ENCODE measurements around the gene OSBP2. TPM values are rescaled to one million over a fixed set of nuclear protein-coding genes. Genes with fewer than 3 reads are reported as not detected.

The OSBP2 gene
- total RNA-seq, 1 donor from 2014 or later: 11.1 TPM

GRCh38 chr22:30855677-30856518 lies 161.2 kb downstream of the OSBP2 start:
- no peak for DNase-seq (ENCODE audit: missing footprints)
- ATAC-seq: no peak
- intact Hi-C loops (cut with DNase I): no loop called here

- DNase-seq (ENCODE audit: missing footprints): no peak
- intact Hi-C loops (cut with DNase I): no loop called here
- no peak for ATAC-seq
Observed at GRCh38 chr22:30856741-30857502, 162.2 kb downstream of the OSBP2 start.

GRCh38 chr22:30857791-30858190 lies 163.1 kb downstream of the OSBP2 start:
- no peak for ATAC-seq
- no peak for DNase-seq (ENCODE audit: missing footprints)
- intact Hi-C loops (cut with DNase I): no loop called here

GRCh38 chr22:30858976-30859713 lies 164.5 kb downstream of the OSBP2 start:
- DNase-seq (ENCODE audit: missing footprints) (no peak), ATAC-seq (no peak)

GRCh38 chr22:30859714-30860095 lies 165.0 kb downstream of the OSBP2 start:
- no peak for ATAC-seq
- no peak for DNase-seq (ENCODE audit: missing footprints)
- intact Hi-C loops (cut with DNase I): no loop called here

More at GRCh38 chr22:30858976-30859713, 164.5 kb downstream of the OSBP2 start:
- intact Hi-C loops (cut with DNase I): no loop called here

- DNase-seq (ENCODE audit: missing footprints) (no peak), ATAC-seq (no peak)
- intact Hi-C loops (cut with DNase I): no loop called here
Observed at GRCh38 chr22:30860176-30861105, 165.8 kb downstream of the OSBP2 start.

- DNase-seq (ENCODE audit: missing footprints) (no peak), ATAC-seq (no peak)
- intact Hi-C loops (cut with DNase I): no loop called here
Observed at GRCh38 chr22:30861131-30861530, 166.5 kb downstream of the OSBP2 start.

- DNase-seq (ENCODE audit: missing footprints) (no peak), ATAC-seq (no peak)
- intact Hi-C loops (cut with DNase I): no loop called here
Observed at GRCh38 chr22:30861688-30862552, 167.2 kb downstream of the OSBP2 start.

- ATAC-seq: no peak
- no peak for DNase-seq (ENCODE audit: missing footprints)
- intact Hi-C loops (cut with DNase I): no loop called here
Observed at GRCh38 chr22:30863081-30863833, 168.6 kb downstream of the OSBP2 start.

- DNase-seq (ENCODE audit: missing footprints) (no peak), ATAC-seq (no peak)
- intact Hi-C loops (cut with DNase I): no loop called here
Observed at GRCh38 chr22:30864441-30865420, 170.1 kb downstream of the OSBP2 start.

GRCh38 chr22:30865656-30866055 lies 171.0 kb downstream of the OSBP2 start:
- no peak for ATAC-seq
- no peak for DNase-seq (ENCODE audit: missing footprints)
- intact Hi-C loops (cut with DNase I): no loop called here

- DNase-seq (ENCODE audit: missing footprints) (no peak), ATAC-seq (no peak)
- intact Hi-C loops (cut with DNase I): no loop called here
Observed at GRCh38 chr22:30866216-30866615, 171.5 kb downstream of the OSBP2 start.

GRCh38 chr22:30866811-30867271 lies 172.2 kb downstream of the OSBP2 start:
- DNase-seq (ENCODE audit: missing footprints) (no peak), ATAC-seq (no peak)
- intact Hi-C loops (cut with DNase I): no loop called here

GRCh38 chr22:30867746-30868662 lies 173.3 kb downstream of the OSBP2 start:
- no peak for ATAC-seq
- intact Hi-C loops (cut with DNase I): no loop called here

More at GRCh38 chr22:30867746-30868662, 173.3 kb downstream of the OSBP2 start:
- no peak for DNase-seq (ENCODE audit: missing footprints)
